ENCODE data around the gene DRC1.

Gene DRC1

DNA sequence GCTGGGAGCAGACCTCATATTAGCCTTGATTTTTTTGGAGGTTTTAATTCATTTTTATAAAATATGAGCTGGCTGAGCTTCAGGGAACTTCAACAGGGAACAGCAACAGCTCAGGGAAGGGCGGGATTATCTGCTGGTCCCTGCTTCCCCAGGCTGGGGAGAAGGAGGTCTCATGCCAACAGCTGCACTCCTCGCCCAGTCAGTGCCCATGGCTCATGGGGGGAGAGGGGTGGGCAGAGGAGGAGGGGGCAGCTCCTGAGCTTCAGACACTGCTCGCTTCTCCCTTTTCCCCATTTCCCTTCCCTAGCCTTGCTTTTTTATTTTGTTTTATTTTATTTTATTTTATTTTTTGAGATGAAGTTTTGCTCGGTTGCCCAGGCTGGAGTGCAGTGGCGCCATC is 76.6 kb downstream of the DRC1 start:
- TF ChIP-seq PAX5 (IDR thresholded peaks at IDR 0.05; ENCODE audit: insufficient read depth, low read length, severe bottlenecking) (no peak), POLR2AphosphoS5 (IDR thresholded peaks at IDR 0.05; ENCODE audit: low read depth, low read length) (no peak), TAF1 (IDR thresholded peaks at IDR 0.05; ENCODE audit: low read depth, low read length) (no peak), SPI1 (IDR thresholded peaks at IDR 0.05; ENCODE audit: low read depth, low read length) (no peak), POLR2A (IDR thresholded peaks at IDR 0.05; ENCODE audit: low read depth, low read length) (no peak), POU2F2 (IDR thresholded peaks at IDR 0.05; ENCODE audit: low read depth, low read length) (no peak)
- DNase-seq (ENCODE audit: insufficient read length, low spot score): no peak
- no peak for FAIRE-seq

DNA sequence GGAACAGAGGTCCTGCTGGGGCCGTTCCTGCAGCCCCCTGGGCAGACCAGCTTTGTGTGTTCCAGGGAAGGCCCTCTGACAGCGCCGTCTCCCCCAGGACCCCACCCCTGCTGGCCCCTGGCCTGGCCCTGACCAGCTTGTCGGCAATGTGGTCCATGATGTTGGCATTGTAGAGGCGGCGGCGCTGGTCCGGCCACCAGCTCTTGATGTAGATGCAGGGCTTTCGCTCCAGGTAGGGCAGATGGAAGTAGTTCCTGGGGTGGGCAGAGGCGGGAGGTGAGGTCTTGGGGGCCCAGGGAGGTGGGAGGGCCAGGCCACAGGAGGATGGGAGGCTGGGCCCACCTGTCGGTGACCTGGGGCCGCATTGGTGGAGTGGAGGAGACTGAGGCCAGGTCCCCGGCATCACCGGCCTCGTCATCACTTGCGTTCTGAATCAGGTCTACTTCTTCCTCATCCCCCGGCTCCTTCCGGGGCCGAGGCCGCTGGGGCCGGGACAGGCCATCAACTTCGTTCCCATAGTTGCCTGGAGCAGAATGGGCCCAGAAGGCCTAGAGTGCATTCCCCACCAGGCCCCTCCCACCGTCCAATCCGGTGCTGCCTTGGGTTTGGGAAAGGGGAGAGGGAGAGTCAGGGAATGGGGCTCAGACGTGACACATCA is 77.5 kb downstream of the DRC1 start:
- TF ChIP-seq TAF1 (IDR thresholded peaks at IDR 0.05; ENCODE audit: low read depth, low read length) (no peak), SPI1 (IDR thresholded peaks at IDR 0.05; ENCODE audit: low read depth, low read length) (no peak), PAX5 (IDR thresholded peaks at IDR 0.05; ENCODE audit: insufficient read depth, low read length, severe bottlenecking) (no peak), POU2F2 (IDR thresholded peaks at IDR 0.05; ENCODE audit: low read depth, low read length) (no peak), POLR2A (IDR thresholded peaks at IDR 0.05; ENCODE audit: low read depth, low read length) (no peak), POLR2AphosphoS5 (IDR thresholded peaks at IDR 0.05; ENCODE audit: low read depth, low read length) (no peak)
- FAIRE-seq: no peak
- no peak for DNase-seq (ENCODE audit: insufficient read length, low spot score)

DNA sequence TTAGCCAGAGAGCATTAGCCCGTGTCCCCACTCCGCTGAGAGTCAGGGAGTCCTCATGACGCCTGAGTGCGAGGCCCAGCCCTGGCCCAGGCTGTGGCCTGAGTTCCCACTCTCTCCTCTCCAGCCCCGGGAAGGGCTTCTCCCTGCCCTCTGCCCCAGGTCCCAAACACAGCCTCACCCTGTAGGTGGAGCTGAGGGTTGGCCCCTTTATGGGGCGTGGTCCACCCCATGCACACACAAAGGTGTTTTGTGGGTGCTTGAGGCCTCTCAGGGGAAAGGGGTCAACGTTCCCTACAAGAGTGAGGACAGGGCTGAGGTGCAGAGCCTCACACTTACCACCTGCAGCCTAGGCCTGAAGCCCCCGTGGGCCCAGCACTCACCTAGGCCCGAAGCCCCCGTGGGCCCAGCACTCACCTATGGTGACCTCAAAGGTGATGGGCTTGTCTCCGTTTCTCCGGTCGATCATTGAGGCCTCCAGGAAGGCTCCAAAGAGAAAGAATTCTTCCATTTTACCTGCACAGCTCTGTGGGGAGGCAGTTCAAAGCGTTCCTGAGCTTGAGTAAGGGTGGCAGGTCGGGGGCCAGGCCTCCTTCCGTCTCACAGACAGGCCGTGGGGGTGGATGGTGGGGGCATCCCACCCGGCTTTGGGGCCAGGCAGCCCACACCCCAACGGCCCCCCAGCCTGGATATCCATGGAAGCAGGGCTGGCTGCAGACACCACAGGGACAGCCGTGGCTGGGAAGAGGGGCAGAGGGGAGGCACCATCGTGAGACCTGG is 78.3 kb downstream of the DRC1 start:
- FAIRE-seq: no peak
- TF ChIP-seq SPI1 (IDR thresholded peaks at IDR 0.05; ENCODE audit: low read depth, low read length) (no peak), TAF1 (IDR thresholded peaks at IDR 0.05; ENCODE audit: low read depth, low read length) (no peak), POU2F2 (IDR thresholded peaks at IDR 0.05; ENCODE audit: low read depth, low read length) (no peak), POLR2AphosphoS5 (IDR thresholded peaks at IDR 0.05; ENCODE audit: low read depth, low read length) (no peak), PAX5 (IDR thresholded peaks at IDR 0.05; ENCODE audit: insufficient read depth, low read length, severe bottlenecking) (no peak), POLR2A (IDR thresholded peaks at IDR 0.05; ENCODE audit: low read depth, low read length) (no peak)
- DNase-seq (ENCODE audit: insufficient read length, low spot score): no peak

DNA sequence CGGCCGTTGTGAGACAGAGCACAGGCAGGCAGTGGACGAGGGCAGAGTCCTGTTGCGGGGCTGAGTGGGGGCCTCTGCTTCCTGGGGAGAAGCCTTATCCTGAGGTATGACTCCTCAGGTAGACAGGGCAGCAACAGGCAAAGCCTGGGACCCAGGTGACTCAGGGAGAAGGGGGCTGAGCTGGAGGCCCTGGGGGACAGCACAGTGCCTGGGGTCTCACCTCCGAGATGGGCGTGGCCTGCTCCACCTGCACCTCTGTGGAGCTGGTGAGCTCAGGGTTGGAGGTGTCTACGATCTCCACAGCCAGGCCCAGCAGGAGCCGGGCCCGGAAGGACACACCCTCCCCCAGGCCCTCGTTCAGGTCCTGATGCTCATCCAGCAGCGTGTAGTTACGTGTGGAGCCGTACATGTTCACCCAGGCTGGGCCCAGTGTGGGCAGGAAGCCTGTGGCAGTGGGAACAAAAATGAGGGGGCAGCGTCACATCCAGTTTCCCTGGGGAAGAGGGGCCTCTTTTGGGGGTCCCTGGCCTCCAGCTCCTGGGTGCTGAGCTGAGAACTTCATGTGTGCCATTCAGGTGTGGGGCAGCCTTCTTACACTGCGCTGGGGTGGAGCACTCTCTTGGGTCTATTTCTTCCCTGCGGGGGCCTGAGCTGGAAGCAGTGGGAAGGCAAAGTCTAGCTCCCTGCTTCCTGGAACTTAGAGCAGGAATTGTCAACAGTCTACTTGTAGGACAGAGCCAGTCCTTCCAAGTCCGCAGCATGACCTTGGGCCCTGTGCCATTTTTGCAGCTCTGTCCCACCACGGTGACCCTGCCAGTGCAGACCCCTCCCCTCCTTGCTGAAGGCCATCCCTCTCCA is 79.1 kb downstream of the DRC1 start:
- FAIRE-seq: no peak
- no peak for DNase-seq (ENCODE audit: insufficient read length, low spot score)
- TF ChIP-seq POU2F2 (IDR thresholded peaks at IDR 0.05; ENCODE audit: low read depth, low read length) (no peak), TAF1 (IDR thresholded peaks at IDR 0.05; ENCODE audit: low read depth, low read length) (no peak), POLR2AphosphoS5 (IDR thresholded peaks at IDR 0.05; ENCODE audit: low read depth, low read length) (no peak), SPI1 (IDR thresholded peaks at IDR 0.05; ENCODE audit: low read depth, low read length) (no peak), PAX5 (IDR thresholded peaks at IDR 0.05; ENCODE audit: insufficient read depth, low read length, severe bottlenecking) (no peak), POLR2A (IDR thresholded peaks at IDR 0.05; ENCODE audit: low read depth, low read length) (no peak)

DNA sequence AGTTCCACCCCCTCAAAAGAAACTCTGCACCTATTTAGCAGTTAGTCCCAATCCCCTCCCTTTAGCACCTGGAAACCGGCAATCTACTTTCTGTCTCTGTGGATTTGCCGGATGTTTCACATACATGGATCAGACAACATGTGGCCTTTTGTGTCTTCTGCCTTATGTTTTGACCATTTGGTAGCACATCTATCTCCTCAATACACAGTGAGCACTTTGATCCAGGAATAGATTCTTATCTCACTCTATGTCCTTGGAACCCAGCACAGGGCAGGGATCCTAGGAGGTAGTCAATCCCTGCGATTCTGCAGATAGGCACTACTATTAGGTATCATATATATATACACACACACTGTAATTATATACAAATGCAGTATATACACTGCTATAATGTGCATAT is 80.0 kb downstream of the DRC1 start:
- no peak for FAIRE-seq
- no peak for TF ChIP-seq POLR2AphosphoS5 (IDR thresholded peaks at IDR 0.05; ENCODE audit: low read depth, low read length)
- no peak for TF ChIP-seq TAF1 (IDR thresholded peaks at IDR 0.05; ENCODE audit: low read depth, low read length)
- TF ChIP-seq POLR2A (IDR thresholded peaks at IDR 0.05; ENCODE audit: low read depth, low read length): no peak
- TF ChIP-seq POU2F2 (IDR thresholded peaks at IDR 0.05; ENCODE audit: low read depth, low read length): no peak
- no peak for TF ChIP-seq PAX5 (IDR thresholded peaks at IDR 0.05; ENCODE audit: insufficient read depth, low read length, severe bottlenecking)
- no peak for TF ChIP-seq SPI1 (IDR thresholded peaks at IDR 0.05; ENCODE audit: low read depth, low read length)
- no peak for DNase-seq (ENCODE audit: insufficient read length, low spot score)

DNA sequence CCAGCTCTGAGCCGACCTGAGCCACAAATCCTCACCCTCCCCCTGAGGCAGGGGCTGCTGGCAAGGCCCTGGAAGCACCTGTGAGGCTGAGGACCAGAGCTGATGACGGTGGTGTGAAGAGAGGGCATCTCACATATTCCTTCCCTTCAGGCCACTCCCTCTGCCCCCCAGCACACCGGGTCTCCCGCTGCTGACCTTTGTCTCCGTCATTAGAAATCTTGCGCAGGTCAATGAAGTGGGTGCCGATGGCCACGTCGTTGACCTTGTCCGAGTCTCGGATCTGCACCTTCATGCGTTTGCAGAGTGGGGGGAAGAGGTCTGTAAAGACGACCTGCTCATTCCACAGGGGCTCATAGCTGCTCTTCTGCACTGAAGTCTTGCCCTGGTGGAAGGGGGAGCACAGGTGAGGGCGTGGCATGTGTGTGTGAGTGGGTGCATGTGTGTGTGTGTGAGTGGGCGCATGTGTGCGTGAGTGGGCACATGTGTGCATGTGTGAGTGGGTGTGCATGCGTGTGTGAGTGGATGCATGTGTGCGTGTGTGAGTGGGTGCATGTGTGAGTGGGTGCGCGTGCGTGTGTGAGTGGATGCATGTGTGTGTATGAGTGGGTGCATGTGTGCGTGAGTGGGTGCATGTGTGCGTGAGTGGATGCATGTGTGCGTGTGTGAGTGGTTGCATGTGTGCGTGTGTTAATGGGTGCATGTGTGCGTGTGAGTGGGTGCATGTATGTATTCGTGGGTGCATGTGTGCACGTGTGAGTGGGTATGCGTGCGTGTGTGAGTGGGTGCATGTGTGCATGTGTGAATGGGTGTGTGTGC is 80.7 kb downstream of the DRC1 start:
- FAIRE-seq (peak; percentile 13), DNase-seq (ENCODE audit: insufficient read length, low spot score) (no peak)
- TF ChIP-seq POU2F2 (IDR thresholded peaks at IDR 0.05; ENCODE audit: low read depth, low read length): no peak
- TF ChIP-seq PAX5 (IDR thresholded peaks at IDR 0.05; ENCODE audit: insufficient read depth, low read length, severe bottlenecking): no peak
- TF ChIP-seq TAF1 (IDR thresholded peaks at IDR 0.05; ENCODE audit: low read depth, low read length): no peak
- no peak for TF ChIP-seq SPI1 (IDR thresholded peaks at IDR 0.05; ENCODE audit: low read depth, low read length)
- no peak for TF ChIP-seq POLR2A (IDR thresholded peaks at IDR 0.05; ENCODE audit: low read depth, low read length)
- no peak for TF ChIP-seq POLR2AphosphoS5 (IDR thresholded peaks at IDR 0.05; ENCODE audit: low read depth, low read length)

DNA sequence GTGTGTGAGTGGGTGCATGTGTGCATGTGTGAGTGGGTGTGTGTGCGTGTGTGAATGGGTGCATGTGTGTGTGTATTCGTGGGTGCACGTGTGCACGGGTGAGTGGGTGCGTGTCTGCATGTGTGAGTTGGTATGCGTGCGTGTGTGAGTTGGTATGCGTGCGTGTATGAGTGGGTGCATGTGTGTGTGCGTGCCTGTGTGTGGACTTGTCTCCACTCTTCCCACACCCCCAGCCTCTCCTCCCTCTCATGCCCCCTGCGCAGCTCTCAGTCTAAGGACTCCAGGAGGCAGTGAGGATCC is 81.3 kb downstream of the DRC1 start:
- peak; percentile 57; the same call in 1 of the 2 replicates for TF ChIP-seq POU2F2 (IDR thresholded peaks at IDR 0.05; ENCODE audit: low read depth, low read length)
- TF ChIP-seq POLR2A (IDR thresholded peaks at IDR 0.05; ENCODE audit: low read depth, low read length): no peak
- TF ChIP-seq TAF1 (IDR thresholded peaks at IDR 0.05; ENCODE audit: low read depth, low read length): no peak
- no peak for TF ChIP-seq POLR2AphosphoS5 (IDR thresholded peaks at IDR 0.05; ENCODE audit: low read depth, low read length)
- DNase-seq (ENCODE audit: insufficient read length, low spot score) (no peak), FAIRE-seq (no peak)

DNA sequence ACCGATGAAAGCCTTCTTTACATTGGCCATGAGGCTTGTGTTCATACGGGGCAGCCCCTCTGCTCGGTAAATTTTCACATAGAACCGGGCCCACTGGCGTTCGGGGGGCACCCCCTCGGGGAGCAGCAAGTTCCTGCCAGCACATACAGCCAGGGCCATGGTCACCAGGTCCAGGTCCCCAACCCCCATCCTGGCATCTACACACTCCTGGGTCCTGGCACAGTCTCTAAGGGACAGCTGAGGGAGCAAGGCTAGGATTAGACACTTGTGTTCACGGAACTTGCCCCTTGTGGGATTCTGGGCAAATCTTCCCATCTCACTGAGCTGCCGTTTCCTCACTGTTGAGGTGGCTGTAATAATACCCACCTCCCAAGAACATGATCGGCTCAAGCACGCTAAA is 81.8 kb downstream of the DRC1 start:
- DNase-seq (ENCODE audit: insufficient read length, low spot score) (no peak), FAIRE-seq (no peak)
- no peak for TF ChIP-seq POLR2A (IDR thresholded peaks at IDR 0.05; ENCODE audit: low read depth, low read length)
- TF ChIP-seq POU2F2 (IDR thresholded peaks at IDR 0.05; ENCODE audit: low read depth, low read length): no peak
- no peak for TF ChIP-seq PAX5 (IDR thresholded peaks at IDR 0.05; ENCODE audit: insufficient read depth, low read length, severe bottlenecking)
- TF ChIP-seq SPI1 (IDR thresholded peaks at IDR 0.05; ENCODE audit: low read depth, low read length): no peak
- no peak for TF ChIP-seq POLR2AphosphoS5 (IDR thresholded peaks at IDR 0.05; ENCODE audit: low read depth, low read length)
- no peak for TF ChIP-seq TAF1 (IDR thresholded peaks at IDR 0.05; ENCODE audit: low read depth, low read length)
